ENCODE data around the gene LAMA5.

DNA sequence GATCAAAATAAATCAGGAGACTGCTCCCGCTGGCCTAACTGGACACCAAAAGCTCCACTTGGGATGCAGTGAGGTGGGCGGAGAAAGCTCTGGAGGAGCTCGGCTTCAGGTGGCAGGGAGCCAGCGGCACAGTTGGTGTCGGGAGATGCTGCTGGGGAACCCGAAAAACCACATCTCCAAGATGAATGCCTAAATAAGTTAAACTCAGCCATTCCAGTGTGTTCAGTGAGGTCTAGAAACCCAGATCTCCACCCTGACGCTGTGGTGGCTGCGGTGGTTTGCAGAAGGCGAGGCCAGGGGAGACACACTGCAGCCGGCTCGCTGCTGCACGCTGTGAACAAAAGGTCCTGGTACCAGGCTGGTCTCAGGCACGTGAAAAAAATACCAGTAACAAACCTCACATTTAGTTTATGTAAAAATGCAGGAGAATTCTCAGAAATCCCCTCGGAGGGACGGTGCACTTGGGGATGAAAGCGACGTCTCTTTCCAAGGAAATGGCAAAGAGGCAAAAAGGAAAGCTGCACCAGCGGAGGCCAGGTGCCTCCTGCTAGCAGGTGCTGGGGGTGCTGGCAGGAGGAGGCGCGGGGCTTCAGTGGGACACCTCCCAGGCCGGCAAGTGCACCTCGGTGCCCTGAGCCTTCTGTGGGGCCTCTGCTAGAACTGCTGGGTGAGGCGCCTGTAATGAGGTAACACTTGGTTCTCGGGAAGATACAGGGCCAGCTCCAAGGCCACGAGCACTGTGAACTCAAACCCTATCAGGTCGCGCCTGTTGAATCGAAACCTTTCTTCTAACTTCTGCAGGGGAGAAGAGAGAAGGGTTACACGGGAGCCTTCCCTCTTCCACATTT lies 23.4 kb upstream of the LAMA5 start:
- TF ChIP-seq, protein P1, sequence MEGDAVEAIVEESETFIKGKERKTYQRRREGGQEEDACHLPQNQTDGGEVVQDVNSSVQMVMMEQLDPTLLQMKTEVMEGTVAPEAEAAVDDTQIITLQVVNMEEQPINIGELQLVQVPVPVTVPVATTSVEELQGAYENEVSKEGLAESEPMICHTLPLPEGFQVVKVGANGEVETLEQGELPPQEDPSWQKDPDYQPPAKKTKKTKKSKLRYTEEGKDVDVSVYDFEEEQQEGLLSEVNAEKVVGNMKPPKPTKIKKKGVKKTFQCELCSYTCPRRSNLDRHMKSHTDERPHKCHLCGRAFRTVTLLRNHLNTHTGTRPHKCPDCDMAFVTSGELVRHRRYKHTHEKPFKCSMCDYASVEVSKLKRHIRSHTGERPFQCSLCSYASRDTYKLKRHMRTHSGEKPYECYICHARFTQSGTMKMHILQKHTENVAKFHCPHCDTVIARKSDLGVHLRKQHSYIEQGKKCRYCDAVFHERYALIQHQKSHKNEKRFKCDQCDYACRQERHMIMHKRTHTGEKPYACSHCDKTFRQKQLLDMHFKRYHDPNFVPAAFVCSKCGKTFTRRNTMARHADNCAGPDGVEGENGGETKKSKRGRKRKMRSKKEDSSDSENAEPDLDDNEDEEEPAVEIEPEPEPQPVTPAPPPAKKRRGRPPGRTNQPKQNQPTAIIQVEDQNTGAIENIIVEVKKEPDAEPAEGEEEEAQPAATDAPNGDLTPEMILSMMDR (IDR thresholded peaks at IDR 0.05): no peak
- no peak for TF ChIP-seq POLR2A (IDR thresholded peaks at IDR 0.05)

Data from lower leg skin (tissue), 3 donors.